Osteoblast (primary cell): Measurements from ENCODE around the gene SPANXN5. TPM values are rescaled to one million over a fixed set of nuclear protein-coding genes. Genes with fewer than 3 reads are reported as not detected.
"Not testable (repeated sequence)": the region's sequence is repeated elsewhere in the genome, so short reads cannot be mapped to it uniquely, and the experiment has no call there.

Experiments used
- DNase-seq: peaks from one replicate; pipeline ENCODE4 v3.0.0; 2011; ENCODE audit warnings: low spot score, mixed read lengths; ENCODE audit not compliant: insufficient read length; ENCODE audit errors: missing footprints
- H2AFZ ChIP-seq: 2 replicates; pipeline ENCODE4 v1.6.0; 2011; ENCODE audit warnings: mild to moderate bottlenecking, low read length
- H3K27ac ChIP-seq: 2 replicates; pipeline ENCODE4 v1.5.1; 2011; ENCODE audit warnings: mild to moderate bottlenecking, low read depth, low read length, moderate library complexity
- H3K27me3 ChIP-seq: 2 replicates; pipeline ENCODE4 v1.6.0; 2012; ENCODE audit warnings: mild to moderate bottlenecking, control low read depth, inconsistent platforms, low read length, moderate library complexity; ENCODE audit not compliant: insufficient read depth
- H3K36me3 ChIP-seq: 2 replicates; pipeline ENCODE4 v1.5.1; 2011; ENCODE audit warnings: mild to moderate bottlenecking, low read length, control low read depth, moderate library complexity; ENCODE audit not compliant: insufficient read depth
- H3K4me1 ChIP-seq: 2 replicates; pipeline ENCODE4 v1.5.1; 2011; ENCODE audit warnings: mild to moderate bottlenecking, low read length, control low read depth, moderate library complexity; ENCODE audit not compliant: insufficient read depth
- H3K4me2 ChIP-seq: 2 replicates; pipeline ENCODE4 v1.6.0; 2011; ENCODE audit warnings: mild to moderate bottlenecking, low read length; ENCODE audit not compliant: insufficient read depth
- H3K4me3 ChIP-seq: fragments of 200-600 bp; sonication (generic); 3 replicates; pipeline ENCODE4 v1.5.1; 2012; ENCODE audit warnings: mild to moderate bottlenecking, low read length, inconsistent platforms; ENCODE audit not compliant: insufficient read depth
- H3K79me2 ChIP-seq: 2 replicates; pipeline ENCODE4 v1.6.0; 2012; ENCODE audit warnings: mild to moderate bottlenecking, low read length, control low read depth, inconsistent platforms; ENCODE audit not compliant: insufficient read depth
- H3K9me3 ChIP-seq: 2 replicates; pipeline ENCODE4 v1.5.1; 2011; ENCODE audit warnings: low read depth, low read length, control low read depth
- H4K20me1 ChIP-seq: 2 replicates; pipeline ENCODE4 v1.6.0; 2012; ENCODE audit warnings: mild to moderate bottlenecking, low read length, control low read depth; ENCODE audit not compliant: insufficient read depth
- total RNA-seq: library from RNA; depleted of rRNA; stranded (reverse); fragments of >200 nt; gene quantifications from 2 replicates; pipeline ENCODE4 v1.2.3, GENCODE V29; 2012
- TF ChIP-seq, protein P1 (sequence below): IDR thresholded peaks from 2 replicates; pipeline ENCODE4 v1.5.1; 2011; ENCODE audit warnings: mild to moderate bottlenecking, low read depth, low read length, moderate library complexity; ENCODE audit errors: extremely low read depth

Gene SPANXN5
- total RNA-seq = not detected in 2 replicates

GRCh38 chrX:52797327-52797726, at the start of gene SPANXN5:
Gene SPANXN5, minus strand, starts transcription at chrX:52797427. Its CDS starts 79 bp downstream, at chrX:52797348.
- not testable (repeated sequence) for H3K9me3 ChIP-seq, H3K36me3 ChIP-seq, H3K79me2 ChIP-seq, H2AFZ ChIP-seq, H3K27me3 ChIP-seq, H3K4me2 ChIP-seq, H3K27ac ChIP-seq, DNase-seq, H3K4me3 ChIP-seq, H4K20me1 ChIP-seq, H3K4me1 ChIP-seq

DNA sequence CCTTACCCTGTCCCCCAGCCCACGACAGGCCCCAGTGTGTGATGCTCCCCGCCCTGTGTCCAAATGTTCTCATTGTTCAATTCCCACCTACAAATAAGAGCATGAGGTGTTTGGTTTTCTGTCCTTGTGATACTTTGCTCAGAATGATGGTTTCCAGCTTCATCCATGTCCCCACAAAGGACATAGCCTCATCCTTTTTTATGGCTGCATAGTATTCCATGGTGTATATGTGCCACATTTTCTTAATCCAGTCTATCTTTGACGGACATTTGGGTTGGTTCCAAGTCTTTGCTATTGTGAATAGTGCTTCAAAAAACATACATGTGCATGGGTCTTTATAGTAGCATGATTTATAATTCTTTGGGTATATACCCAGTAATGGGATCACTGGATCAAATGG, 46.4 kb upstream of the SPANXN5 start:
- H3K79me2 ChIP-seq, DNase-seq, H3K27ac ChIP-seq, H3K4me3 ChIP-seq, H3K9me3 ChIP-seq, H4K20me1 ChIP-seq, H3K36me3 ChIP-seq, H3K4me2 ChIP-seq, H2AFZ ChIP-seq, H3K4me1 ChIP-seq, H3K27me3 ChIP-seq: not testable (repeated sequence)

DNA sequence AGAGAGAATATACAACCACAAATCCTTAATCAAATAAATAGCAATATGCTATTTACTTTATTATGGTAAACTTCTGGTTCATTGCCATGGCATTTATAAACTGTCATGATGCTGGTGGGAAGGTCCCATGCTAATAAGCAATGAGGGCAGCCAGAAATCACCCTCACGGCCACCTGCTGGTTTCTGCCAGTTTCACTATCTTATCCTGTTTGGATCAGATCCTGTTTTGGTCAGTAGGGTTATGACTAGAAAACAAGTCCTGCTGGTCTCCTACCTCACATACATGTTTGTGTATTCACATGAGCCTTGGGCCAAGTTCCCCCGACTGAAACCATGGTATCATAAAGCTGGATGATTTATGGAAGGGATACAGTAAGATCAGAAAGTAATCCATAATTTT, 41.9 kb upstream of the SPANXN5 start:
- TF ChIP-seq, protein P1, sequence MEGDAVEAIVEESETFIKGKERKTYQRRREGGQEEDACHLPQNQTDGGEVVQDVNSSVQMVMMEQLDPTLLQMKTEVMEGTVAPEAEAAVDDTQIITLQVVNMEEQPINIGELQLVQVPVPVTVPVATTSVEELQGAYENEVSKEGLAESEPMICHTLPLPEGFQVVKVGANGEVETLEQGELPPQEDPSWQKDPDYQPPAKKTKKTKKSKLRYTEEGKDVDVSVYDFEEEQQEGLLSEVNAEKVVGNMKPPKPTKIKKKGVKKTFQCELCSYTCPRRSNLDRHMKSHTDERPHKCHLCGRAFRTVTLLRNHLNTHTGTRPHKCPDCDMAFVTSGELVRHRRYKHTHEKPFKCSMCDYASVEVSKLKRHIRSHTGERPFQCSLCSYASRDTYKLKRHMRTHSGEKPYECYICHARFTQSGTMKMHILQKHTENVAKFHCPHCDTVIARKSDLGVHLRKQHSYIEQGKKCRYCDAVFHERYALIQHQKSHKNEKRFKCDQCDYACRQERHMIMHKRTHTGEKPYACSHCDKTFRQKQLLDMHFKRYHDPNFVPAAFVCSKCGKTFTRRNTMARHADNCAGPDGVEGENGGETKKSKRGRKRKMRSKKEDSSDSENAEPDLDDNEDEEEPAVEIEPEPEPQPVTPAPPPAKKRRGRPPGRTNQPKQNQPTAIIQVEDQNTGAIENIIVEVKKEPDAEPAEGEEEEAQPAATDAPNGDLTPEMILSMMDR = no peak
- no peaks in the 10 kb centered on the region for H3K36me3 ChIP-seq

GRCh38 chrX:52830551-52830950, 33.3 kb upstream of the SPANXN5 start:
- Histone ChIP-seq H3K36me3 (no peaks in the 10 kb centered on the region), H4K20me1 (no peaks in the 10 kb centered on the region), H3K27me3 (no peaks in the 10 kb centered on the region), H3K9me3 (no peaks in the 10 kb centered on the region), H3K4me2 (no peak overlapping the region), H3K27ac (no peak overlapping the region), H2AFZ (no peak overlapping the region), H3K79me2 (no peaks in the 10 kb centered on the region), H3K4me3 (no peak overlapping the region), H3K4me1 (no peaks in the 10 kb centered on the region)
- TF ChIP-seq, protein P1 = no peak
- no peak for DNase-seq

More for the DNA sequence above, 41.9 kb upstream of the SPANXN5 start:
- Histone ChIP-seq H3K9me3 (no peaks in the 10 kb centered on the region), H3K27me3 (peaks cover 5% of the 10 kb centered on the region), H2AFZ (no peak overlapping the region), H3K4me2 (no peak overlapping the region), H3K4me1 (no peaks in the 10 kb centered on the region), H4K20me1 (no peaks in the 10 kb centered on the region), H3K27ac (no peak overlapping the region), H3K4me3 (no peak overlapping the region), H3K79me2 (no peaks in the 10 kb centered on the region)
- no peak for DNase-seq

DNA sequence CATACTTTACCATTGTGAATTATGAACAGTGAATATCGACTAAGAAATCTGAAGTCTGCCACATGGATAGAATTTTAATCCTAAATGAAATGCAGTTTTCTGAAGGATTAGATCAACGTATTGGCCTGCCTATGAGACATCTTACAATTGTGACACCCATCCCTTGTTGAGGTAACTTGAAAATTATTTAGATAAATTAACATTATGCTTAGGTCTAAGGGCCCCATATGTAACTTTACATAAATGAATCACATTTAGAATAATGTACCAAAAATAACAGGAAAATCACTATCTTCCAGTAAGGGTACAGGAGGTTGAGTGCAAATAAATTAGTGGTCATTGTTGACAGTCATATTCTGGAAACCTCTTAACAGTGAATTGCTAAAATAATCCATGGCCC, 27.4 kb upstream of the SPANXN5 start:
- Histone ChIP-seq H4K20me1 (no peaks in the 10 kb centered on the region), H3K4me3 (no peak overlapping the region), H2AFZ (no peak overlapping the region), H3K4me2 (no peak overlapping the region), H3K36me3 (no peaks in the 10 kb centered on the region), H3K4me1 (no peaks in the 10 kb centered on the region), H3K9me3 (no peaks in the 10 kb centered on the region), H3K27ac (no peak overlapping the region), H3K79me2 (no peaks in the 10 kb centered on the region), H3K27me3 (peaks cover 7% of the 10 kb centered on the region)
- TF ChIP-seq, protein P1 = no peak
- DNase-seq = no peak
